GM19240 (cell line): ENCODE measurements around the gene ROBO2.

Experiments
- DNase-seq: peaks from one replicate; pipeline ENCODE4 v3.0.0; 2011; ENCODE audit warnings: low spot score; ENCODE audit not compliant: insufficient read length

The ROBO2 gene

DNA sequence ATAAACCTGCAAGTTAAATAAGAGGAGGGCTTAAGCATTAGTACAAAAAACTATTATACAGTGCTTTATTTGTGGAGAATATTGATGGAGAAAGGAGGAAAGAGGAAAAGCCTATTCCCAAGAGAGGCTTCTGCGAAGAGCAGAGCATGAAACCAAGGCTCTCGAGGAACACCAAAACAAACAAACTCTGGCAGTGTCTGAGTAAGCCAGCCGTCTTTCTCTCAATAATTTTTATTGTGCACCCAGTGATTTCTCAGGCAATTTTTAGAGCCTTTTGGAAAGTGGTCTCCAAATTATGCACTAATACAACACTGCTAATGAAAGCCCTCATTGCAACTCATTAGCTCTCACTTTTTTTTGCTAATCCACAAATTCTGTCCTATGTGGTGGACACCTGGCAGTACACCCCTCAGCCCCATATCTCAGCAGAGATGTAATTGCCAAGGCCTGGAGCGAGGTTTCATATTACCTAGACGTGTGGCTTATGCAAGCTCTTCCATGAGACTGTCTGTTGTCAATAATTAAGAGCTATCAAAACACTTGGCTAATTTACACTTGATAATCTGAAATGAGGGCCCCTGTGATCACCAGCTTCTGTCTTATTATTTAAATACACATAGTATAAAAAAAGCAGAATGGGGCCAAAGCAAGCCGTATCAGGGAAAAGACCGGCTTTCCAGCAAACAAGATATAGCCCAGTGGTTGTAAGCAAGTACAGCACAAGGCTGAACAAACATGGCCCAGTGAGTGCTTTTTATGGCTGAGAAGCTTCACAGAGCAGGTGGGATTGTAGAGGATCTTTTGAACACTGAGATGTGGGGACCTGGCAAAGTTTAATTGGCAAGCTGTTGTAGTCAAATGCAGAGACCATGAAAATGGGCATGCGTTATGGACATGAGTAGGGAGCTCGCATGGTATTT lies 216.9 kb downstream of the ROBO2 start:
- DNase-seq, result no peak

DNA sequence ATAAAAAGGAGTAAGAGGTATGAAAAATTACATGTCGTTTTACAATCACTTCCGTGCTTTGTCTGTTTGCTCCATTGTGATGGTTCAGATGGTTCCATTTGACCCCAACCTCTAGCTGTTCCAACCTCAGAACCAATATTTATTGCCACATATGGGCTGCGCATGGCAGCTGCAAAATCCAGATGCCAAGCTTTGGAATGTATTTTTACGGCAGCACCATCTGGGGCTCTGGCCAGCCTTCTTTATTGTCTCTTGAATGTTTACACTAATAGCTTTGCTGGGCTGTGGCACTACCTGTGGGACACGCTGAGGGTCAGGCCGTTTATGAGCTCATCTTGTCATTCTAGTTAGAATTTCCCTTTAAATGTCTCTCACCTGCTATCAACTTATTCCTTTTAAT lies 219.8 kb downstream of the ROBO2 start:
- no peak for DNase-seq

DNA sequence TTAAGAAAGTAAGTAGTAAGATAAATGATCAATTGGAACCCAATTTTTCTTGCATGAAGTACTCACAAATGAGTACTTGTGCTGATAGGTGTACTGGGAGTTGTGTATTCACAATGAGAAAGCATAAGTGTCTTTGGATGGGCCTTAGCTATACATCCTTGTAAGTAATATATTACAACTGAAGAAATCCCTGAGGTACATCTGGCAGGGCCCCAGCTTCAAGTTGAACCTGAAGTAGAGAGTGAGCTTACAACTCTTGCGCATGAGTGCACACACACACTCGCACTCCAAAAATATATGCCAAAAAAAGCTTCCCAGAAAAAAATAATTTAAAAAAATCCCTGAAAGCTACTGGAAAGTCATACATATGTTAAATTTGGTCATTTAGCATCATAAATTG lies 222.5 kb downstream of the ROBO2 start:
- no peak for DNase-seq

DNA sequence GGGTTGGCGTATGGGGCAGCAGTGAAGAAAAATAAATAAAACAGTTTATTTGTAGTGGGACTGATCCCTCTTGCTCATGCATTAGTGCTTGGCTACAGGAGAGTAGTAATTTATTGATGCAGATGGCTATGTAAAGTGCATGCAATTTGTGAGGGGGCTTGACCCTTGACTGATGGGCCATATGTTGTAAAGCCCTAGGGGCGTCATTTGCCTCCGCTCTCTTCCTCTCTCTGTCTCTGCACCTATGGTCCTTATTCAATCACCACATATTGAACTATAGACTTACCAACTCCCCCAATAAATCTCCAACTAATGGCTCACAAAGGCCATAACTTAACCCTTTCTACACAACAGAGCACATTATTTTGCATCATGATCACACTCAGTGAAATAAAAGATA lies 227.7 kb downstream of the ROBO2 start:
- no peak for DNase-seq

DNA sequence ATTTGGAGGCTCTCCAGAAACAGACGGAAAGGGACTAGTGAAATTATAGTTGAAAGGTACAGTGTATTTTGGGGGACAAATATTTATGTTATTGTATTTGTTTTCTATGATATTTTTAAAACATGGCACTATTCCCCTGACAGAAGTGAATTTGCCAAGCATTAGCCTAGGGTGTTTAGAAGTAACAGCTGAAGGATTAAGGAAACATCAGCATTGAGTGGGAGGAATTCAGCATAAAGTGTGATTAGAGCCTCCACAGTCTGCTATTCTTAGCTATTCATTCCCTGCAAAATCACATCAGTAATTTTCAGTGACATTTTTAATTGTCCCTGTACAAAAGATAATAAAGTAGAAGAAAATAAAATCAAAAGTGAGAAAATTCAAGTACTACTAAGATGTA lies 231.4 kb downstream of the ROBO2 start:
- no peak for DNase-seq

DNA sequence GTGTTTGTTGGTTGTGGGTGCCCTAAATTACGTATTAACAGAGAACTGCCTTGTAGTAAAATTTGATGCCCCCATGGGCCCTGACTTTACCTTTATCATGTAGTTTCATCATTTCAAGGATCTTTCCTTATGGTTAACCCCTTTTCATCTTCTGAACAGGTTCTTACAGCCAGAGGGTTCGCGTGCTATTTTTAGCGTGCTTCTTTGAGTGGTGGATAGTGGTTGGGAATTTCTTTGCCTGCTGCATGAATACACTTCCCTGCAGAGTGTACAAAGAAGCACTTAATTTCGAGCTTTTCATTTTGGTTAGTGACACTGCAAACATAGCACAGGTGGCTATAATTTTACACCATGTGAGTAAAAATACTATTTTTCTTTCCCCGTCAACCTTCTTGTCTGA lies 231.8 kb downstream of the ROBO2 start:
- DNase-seq, result no peak

DNA sequence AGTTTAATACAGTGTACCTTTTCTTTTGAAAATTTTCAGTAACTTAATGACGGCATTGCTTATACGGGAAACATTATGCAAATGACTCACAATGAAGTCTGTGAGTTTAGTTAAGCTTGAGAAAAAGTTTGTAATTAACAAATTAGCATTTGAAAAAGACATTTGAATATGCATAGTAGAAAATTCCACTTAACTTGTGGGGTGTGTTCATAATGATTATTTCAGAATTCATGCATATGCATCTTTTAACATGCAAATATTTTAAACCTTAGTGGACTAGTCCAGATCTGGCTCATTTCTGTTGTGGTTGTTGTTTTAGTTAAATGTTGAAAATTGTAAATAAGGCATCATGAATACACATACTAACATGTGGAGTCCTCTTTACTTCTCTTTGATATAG lies 239.4 kb downstream of the ROBO2 start:
- DNase-seq, result no peak

DNA sequence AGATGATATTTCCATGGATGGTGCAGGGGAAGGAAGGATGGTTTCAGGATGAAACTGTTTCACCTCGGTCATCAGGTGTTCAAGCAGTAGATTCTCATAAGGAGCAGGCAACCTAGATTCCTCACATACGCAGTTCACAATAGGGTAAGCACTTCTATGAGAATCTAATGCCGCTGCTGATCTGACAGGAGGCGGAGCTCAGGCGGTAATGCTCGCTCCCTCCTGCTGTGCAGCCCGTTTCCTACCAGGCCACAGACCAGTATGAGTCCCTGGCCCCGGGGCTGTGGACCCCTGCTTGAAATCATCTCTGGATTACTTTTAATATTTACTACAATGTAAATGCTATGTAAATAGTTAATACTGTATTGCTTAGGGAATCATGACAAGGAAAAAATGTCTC lies 241.8 kb downstream of the ROBO2 start:
- no peak for DNase-seq

DNA sequence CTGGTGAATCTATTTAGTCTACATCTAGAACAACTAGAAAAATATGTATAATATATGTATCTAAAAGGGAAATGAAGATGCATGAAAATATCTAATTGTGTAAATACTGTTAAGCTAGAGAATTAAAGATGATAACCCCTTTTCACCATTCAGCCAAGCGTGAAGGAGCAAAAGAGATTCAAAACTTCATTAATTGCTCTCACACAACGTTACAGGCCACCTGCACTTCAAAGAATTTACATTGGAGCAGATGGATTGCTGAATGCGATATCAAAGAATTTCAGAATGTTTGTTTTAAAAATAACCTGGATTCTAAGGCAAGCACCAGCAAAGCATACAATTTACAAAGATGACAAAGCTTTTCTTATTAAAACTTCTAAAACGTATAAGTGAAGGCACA lies 243.2 kb downstream of the ROBO2 start:
- no peak for DNase-seq

DNA sequence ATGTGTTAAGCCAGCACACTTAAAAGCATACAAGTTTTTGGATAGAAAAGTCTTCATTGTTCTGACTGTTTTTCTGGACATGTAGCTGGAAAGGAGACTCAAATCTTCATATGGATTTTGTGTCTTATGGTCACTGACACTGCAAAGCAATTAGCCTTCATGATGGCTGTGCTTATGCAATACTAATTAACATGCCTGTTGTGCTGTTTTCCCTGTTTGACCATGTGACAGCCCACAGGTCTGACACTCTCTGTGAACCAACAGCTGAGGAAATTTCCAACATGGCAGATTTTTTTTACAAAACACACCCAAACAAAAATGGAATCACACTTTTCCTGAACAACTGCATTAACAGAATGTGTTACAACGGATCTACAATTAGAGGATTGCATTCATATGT lies 248.4 kb downstream of the ROBO2 start:
- no peak for DNase-seq

DNA sequence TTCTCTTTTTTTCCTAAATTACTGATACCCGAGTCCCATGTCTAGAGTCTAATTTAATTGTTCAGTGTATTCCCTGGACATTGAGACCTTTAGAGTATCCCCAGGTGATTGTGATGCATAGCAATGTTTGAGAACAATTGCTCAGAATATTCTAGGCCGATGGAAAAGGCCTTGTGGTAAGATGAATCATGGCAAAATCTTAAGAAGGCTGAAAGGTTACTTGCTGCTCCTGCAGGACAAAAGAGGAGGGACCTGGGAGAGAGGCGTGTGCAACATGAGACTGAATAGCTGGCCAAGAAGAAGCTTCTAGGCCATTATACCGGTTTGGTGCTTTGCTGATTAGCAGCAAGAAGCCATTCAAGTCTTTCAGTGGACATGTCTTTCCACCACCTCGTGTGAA lies 256.6 kb downstream of the ROBO2 start:
- DNase-seq, result no peak

DNA sequence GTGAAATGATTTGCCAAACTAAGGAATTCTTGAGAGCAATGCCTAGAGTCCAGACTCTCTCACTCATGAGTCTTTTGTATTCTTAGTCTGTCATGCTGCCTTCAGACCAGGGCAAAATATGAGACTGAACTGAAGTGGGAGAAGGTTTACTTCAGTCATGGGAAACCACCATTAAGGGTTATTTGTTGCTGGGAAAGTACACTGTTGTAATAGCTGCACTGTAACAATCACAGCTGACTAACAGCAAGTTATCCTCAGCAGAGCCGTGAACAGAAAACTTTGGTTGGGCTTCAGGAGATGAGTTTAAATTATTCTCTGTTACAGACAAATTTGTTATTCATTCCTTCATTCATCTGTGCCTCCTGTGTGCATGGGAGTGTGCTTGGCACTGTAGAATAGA lies 258.5 kb downstream of the ROBO2 start:
- no peak for DNase-seq

DNA sequence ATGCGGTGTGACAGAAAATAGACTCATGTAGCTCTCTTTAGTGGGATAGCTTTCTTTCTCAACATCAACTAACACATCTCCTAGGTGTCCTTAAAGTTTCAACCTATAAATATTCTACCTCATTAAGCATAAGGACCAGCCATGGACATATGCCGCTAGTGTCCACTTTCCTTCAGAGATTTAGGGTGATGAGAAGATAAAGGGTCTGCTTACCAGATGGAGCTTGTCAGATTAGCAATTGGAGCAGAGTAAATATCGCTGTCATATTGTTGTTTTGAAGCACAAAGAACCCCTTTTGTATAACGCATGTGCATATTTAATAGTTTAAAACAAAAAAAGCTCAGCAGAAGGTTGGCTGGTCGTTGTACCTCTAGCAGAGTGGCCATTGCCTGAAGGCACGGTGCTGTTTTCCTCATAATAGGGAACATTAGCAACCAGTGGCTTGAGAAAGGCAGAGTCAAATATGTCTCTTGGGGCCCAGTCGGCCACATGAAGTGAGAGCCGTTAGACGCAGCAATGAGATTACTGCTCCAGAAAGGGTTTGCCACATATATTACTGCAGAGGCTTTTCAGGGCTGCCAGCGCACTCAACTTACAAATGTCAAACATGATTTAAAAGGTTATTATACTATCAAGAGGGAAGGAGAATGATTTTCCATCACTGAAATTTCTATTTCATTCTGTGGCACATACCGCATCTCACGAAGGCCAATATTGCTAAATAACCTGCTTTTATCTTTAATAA lies 264.2 kb downstream of the ROBO2 start:
- no peak for DNase-seq

DNA sequence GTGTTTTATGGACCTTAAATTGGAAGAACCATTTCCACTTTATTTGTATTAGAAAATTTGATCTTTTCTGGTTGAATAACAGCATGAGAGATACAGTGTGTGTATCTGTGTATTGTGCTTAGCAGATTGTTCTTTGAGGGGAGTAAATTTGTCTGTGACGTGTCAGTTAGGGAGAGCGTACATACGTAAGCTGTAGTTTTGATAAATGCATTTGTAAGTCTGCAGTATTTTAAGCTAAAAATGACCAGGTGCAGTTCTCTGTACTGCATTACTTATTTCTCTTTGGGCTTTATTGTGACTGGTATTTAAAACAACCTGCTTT lies 264.8 kb downstream of the ROBO2 start:
- no peak for DNase-seq

DNA sequence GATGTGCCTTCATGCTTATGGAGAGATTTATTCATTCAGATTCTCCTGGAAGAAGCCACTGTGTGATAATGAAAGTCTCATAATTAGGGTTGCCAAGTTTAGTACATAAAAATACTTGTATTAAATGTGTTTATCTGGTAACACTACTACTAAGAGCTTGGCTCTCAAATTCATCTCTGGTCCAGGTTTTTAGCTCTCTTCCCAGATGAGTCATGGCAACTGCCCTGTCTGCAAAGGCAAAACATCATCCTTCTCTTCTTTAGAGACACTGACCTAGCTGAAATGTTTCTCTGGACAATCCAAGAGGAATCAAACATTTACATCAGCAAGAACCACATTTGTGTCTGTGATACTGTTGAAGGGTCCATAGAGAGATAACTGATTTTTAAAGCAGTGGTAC lies 269.6 kb downstream of the ROBO2 start:
- DNase-seq, result no peak

DNA sequence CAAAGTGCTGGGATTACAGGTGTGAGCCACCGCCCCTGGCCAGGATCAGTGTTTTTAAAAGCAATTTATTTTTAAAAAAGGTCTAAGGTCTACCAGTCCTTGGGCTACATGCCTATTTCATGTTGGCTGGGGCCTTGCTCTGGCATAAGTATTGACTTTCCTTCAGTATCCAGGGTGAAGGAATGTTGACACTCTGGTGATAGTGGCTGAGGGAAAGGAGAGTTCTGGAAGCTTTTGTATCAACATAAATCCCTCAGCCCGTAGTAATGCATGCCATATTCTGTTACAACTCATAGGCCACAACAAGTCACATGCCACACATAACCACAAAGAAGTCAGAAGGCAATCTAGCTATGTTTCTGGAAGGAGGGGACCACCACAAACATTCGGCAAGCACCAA lies 273.9 kb downstream of the ROBO2 start:
- no peak for DNase-seq

DNA sequence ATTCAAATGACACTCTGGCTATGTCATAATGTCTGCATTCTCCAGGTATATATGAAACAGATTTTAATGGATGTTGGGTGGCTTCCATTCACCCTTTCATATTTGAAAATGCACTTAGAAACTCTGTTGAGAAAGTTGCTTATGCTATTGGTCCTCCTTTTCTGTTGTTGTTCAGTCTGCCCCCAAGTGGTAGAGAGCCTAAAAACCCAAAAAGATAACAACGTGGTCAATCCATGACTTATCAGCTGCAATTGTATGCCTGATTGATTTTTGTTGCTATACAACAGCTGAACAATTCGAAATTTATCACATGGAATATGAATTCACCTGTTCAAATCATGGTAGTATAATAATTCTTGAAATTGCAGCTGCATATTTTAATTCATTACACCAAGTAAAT lies 279.8 kb downstream of the ROBO2 start:
- DNase-seq, result no peak

DNA sequence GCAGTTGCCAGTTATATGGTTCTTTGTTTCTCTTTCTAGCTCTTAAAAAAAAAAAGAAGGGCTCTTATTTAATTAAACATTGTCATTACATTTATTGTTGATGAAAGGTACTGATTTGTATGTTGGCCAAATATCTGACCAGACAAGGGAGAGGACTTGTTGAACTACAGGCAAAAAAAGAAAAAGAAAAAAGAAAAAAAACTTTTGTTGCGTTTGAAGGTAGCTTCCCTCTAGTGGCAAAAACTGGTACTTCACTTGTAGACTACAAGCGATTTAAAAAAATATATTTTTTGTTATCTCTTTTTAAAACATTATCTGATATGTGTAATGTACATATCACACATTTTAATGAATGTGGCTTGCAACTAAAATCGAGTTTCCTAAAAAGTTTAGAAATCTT lies 280.6 kb downstream of the ROBO2 start:
- DNase-seq, result no peak

DNA sequence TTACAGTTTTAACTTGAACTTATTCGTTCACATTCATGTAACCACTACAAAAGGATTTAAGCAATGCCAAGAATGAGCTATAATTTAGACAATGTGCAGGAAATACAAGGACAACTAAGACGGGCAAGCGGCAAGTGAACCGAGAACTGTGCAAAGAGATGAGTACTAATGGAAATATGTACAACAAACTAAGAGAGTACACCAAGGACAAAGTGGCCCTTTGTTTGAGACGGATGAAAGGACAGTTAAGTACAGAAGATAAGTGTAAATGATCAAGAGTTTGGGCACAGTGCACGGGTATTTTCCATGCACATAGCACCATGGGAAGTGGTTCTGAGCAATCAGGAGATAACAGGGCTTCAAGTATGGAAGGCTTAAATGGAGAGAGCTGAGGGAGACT lies 281.7 kb downstream of the ROBO2 start:
- DNase-seq, result no peak

DNA sequence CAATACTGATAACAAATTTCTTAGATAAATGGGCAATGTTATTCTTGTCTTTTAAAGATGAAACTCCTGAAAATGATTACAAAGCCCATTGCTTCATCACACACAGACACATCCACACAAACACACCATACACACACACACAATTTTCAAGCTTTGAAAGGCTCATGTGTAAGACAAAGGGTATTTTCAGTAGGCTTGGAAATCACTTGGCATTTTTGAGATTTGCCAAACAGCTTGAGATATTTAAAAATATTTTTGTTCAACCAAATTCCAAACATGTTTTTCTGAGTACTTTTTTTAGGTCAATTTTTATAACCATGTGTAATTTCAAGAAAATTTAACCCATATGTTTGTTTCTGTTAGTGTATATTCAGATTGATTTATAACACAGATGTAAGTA lies 283.7 kb downstream of the ROBO2 start:
- no peak for DNase-seq

DNA sequence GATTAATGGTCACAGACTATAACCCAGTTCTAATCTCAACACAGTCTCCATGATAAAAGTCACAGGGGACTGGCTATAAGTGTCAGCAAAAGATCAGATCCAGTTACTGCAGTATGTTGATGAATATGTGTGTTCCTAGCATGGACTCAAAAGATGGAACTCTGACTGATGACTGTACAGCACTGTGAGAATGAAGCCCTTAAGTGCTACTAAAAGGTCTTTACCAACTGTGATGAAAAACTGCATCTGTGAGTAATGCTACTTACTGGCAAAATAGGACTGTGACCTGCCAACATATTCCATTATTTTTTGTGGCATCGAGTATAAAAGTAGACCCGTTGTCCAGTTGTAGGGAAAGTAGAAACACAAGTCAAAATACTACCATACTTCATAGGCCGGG lies 284.2 kb downstream of the ROBO2 start:
- DNase-seq, result no peak

DNA sequence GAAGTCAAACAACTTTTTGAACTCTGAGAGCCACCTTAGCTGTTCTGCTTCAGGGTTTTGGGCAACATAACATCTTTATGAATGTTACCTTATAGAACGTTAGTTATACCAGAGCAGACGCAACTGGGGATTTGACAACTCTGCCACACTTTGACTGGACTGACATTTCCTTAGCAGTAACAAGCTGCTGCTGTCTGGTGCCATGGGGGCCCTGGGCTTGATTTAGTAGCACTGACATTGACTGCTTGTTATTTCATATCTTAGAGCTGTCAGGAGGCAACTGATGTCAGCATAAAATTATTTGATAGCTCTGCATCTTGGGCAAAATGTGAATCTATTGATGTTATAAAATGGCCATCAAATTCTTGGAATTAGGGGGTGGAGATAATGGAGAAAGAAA lies 285.4 kb downstream of the ROBO2 start:
- DNase-seq, result no peak

DNA sequence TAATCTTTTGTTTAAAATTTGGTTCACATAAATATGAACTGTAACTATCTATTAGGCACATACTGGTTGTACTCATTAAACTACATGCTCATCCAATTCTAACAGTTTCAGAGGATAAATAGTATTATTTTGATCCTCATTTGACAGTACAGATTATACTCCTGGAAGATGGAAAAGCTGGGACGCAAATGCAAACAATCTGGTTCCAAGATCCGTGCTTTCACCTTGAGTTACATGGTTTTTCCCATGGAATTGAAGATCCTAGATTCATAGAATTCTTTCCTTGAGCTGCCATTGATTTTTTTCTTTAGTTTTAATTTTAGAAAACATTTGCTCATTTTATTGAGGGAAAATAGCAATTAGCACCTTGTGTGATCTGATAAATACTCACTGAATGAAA lies 285.8 kb downstream of the ROBO2 start:
- DNase-seq, result no peak
